RWPE1 (cell line): Measurements from ENCODE around the gene PPP1CC.

ENCODE experiments used
- CTCF ChIA-PET: fragments of 350-600 bp; sonication (Branson Sonifier 250); formaldehyde crosslinking; extraction: SDS; loops from one replicate; lab custom pipeline; 2021; lab: Yijun Ruan, JAX
- POLR2A ChIA-PET: fragments of 400-600 bp; formaldehyde crosslinking; extraction: SDS; loops from one replicate; lab custom pipeline; 2020; ENCODE audit warnings: antibody characterized with exemption; ENCODE audit not compliant: low non-redundant PET; lab: Yijun Ruan, JAX
- DNase-seq: peaks from one replicate; pipeline ENCODE4 v3.0.0; 2012; ENCODE audit warnings: low spot score
- H3K27ac ChIP-seq: fragments of 450-650 bp; 2 replicates; pipeline ENCODE4 v1.5.1; 2017
- CTCF ChIP-seq: fragments of 450-650 bp; conservative IDR thresholded peaks from 2 replicates; pipeline ENCODE4 v1.5.1; 2017; ENCODE audit warnings: low read depth, mild to moderate bottlenecking

Gene PPP1CC

GRCh38 chr12:110705309-110705708 is 37.4 kb downstream of the PPP1CC start:
- ChIA-PET CTCF (interaction anchor here (0.6 to 1.4 kb wide), 3 partner anchors 122 to 231 kb away, joined by 3 to 6 read pairs (median 5); no protein-coding TSS in a partner anchor), POLR2A (no interaction called here)
- no peak overlapping the region for H3K27ac ChIP-seq
- no peak for DNase-seq
- TF ChIP-seq CTCF: no peak

- CTCF ChIA-PET: interaction anchor here (0.6 to 1.4 kb wide), 7 partner anchors 11 to 232 kb away, joined by 3 to 8 read pairs (median 4); no protein-coding TSS in a partner anchor
- POLR2A ChIA-PET: no interaction called here
- no peak overlapping the region for H3K27ac ChIP-seq
- peak; percentile 24 for DNase-seq
- no peak for TF ChIP-seq CTCF
Observed at GRCh38 chr12:110704750-110705149, 37.9 kb downstream of the PPP1CC start.

GRCh38 chr12:110704231-110704630 is 38.5 kb downstream of the PPP1CC start:
- H3K27ac ChIP-seq: no peak overlapping the region
- ChIA-PET POLR2A (no interaction called here), CTCF (interaction anchor here (0.6 to 1.4 kb wide), 6 partner anchors 12 to 233 kb away, joined by 3 to 8 read pairs (median 4); no protein-coding TSS in a partner anchor)
- TF ChIP-seq CTCF: no peak
- DNase-seq: no peak

GRCh38 chr12:110702081-110702480 is 40.6 kb downstream of the PPP1CC start:
- TF ChIP-seq CTCF: no peak
- ChIA-PET POLR2A (no interaction called here), CTCF (no interaction called here)
- H3K27ac ChIP-seq: no peak overlapping the region
- no peak for DNase-seq

- no peak for DNase-seq
- H3K27ac ChIP-seq: no peak overlapping the region
- POLR2A ChIA-PET: no interaction called here
- TF ChIP-seq CTCF: no peak
- CTCF ChIA-PET: interaction anchor here (0.6 kb wide), 1 partner anchor 33 kb away, joined by 3 read pairs; no protein-coding TSS in a partner anchor
Observed at GRCh38 chr12:110699591-110700445, 42.9 kb downstream of the PPP1CC start.

GRCh38 chr12:110698171-110698902 is 44.4 kb downstream of the PPP1CC start:
- peak; percentile 30; the same call in 1 of the 2 replicates for TF ChIP-seq CTCF
- H3K27ac ChIP-seq: no peak overlapping the region
- ChIA-PET CTCF (interaction anchor here (0.6 kb wide), 1 partner anchor 55 kb away, joined by 3 read pairs; no protein-coding TSS in a partner anchor), POLR2A (no interaction called here)
- peak; percentile 62 for DNase-seq
